ENCODE results near the gene GRIPAP1. TPM values are rescaled to one million over a fixed set of nuclear protein-coding genes. Genes with fewer than 3 reads are reported as not detected.

GRIPAP1 gene
- total and polyA plus RNA-seq, 2 of the 13 experiments (the other 11 are each of a cell fraction or from before 2014, with no cell fraction given) = 16.1 to 22.6 TPM

- no peak for TF ChIP-seq ZSCAN22 (CRISPR knock-in tag; IDR thresholded peaks at IDR 0.05)
- TF ChIP-seq NR2F6 (IDR thresholded peaks at IDR 0.05) = no peak
- no peak for TF ChIP-seq NR2F6 (CRISPR knock-in tag; IDR thresholded peaks at IDR 0.05)
- TF ChIP-seq ARID3A (IDR thresholded peaks at IDR 0.05; ENCODE audit: low read depth, low read length) = peak; percentile 91
- TF ChIP-seq ZNF776 (CRISPR knock-in tag; IDR thresholded peaks at IDR 0.05) = no peak
- TF ChIP-seq USF2 (IDR thresholded peaks at IDR 0.05; ENCODE audit: low read depth, low read length) = no peak
- no peak for TF ChIP-seq USF2 (CRISPR knock-in tag; IDR thresholded peaks at IDR 0.05; ENCODE audit: borderline replicate concordance)
- no peak for TF ChIP-seq SALL2 (CRISPR knock-in tag; IDR thresholded peaks at IDR 0.05)
- no peak for TF ChIP-seq ZUFSP (CRISPR knock-in tag; IDR thresholded peaks at IDR 0.05; ENCODE audit: borderline replicate concordance)
- TF ChIP-seq ZXDC (CRISPR knock-in tag; IDR thresholded peaks at IDR 0.05) = no peak
- TF ChIP-seq NR2F1 (CRISPR knock-in tag; IDR thresholded peaks at IDR 0.05) = no peak
- TF ChIP-seq AFF4 (CRISPR knock-in tag; IDR thresholded peaks at IDR 0.05) = no peak
- TF ChIP-seq ZNF124 (CRISPR knock-in tag; IDR thresholded peaks at IDR 0.05) = no peak
- no peak for TF ChIP-seq ZNF343 (CRISPR knock-in tag; IDR thresholded peaks at IDR 0.05)
- TF ChIP-seq REPIN1 (CRISPR knock-in tag; IDR thresholded peaks at IDR 0.05; ENCODE audit: borderline replicate concordance, low read depth) = 0 out of 2 replicates have a peak, but pooled peaks have one; percentile 29
- TF ChIP-seq TAF1 (CRISPR knock-in tag; IDR thresholded peaks at IDR 0.05) = no peak
- no peak for TF ChIP-seq FOXK1 (CRISPR knock-in tag; IDR thresholded peaks at IDR 0.05; ENCODE audit: borderline replicate concordance, low read depth)
Observed at GRCh38 chrX:49043220-49043986, 41.3 kb upstream of the GRIPAP1 start, which contains the start of gene TFE3 (continued).
